Transverse colon (tissue), 4 donors: ENCODE results near the gene BUB3. TPM values are rescaled to one million over a fixed set of nuclear protein-coding genes. Genes with fewer than 3 reads are reported as not detected.
"Not testable (repeated sequence)": the region's sequence is repeated elsewhere in the genome, so short reads cannot be mapped to it uniquely, and the experiment has no call there.

Experiments used
- DNase-seq: peaks from one replicate; pipeline ENCODE4 v3.0.0-alpha.2; 2019
- H3K27ac ChIP-seq, 4 donors: fragments of 200-600 bp; sonication (generic); 2 replicates each; pipeline ENCODE4 v1.5.1; 2016 to 2018; ENCODE audit warnings: inconsistent platforms in 4 of 4
- H3K27me3 ChIP-seq: fragments of 200-600 bp; sonication (generic); 2 replicates; pipeline ENCODE4 v1.5.1; 2017; ENCODE audit warnings: inconsistent platforms
- H3K36me3 ChIP-seq, 4 donors: fragments of 200-600 bp; sonication (generic); 2 replicates each; pipeline ENCODE4 v1.5.1; 2017 to 2019; ENCODE audit warnings: inconsistent platforms in 4 of 4
- H3K4me1 ChIP-seq, 4 donors: fragments of 200-600 bp; sonication (generic); 2 replicates each; pipeline ENCODE4 v1.5.1; 2017 to 2020; ENCODE audit warnings: inconsistent platforms in 4 of 4
- H3K4me3 ChIP-seq, 4 donors: fragments of 200-600 bp; sonication (generic); 1 replicate in 1 of 4; 2 replicates in 3 of 4; pipeline versions ENCODE4 v1.5.1 to v1.6.1; 2017 to 2019; ENCODE audit warnings: inconsistent platforms in 4 of 4
- H3K9me3 ChIP-seq, 2 donors: fragments of 200-600 bp; sonication (generic); 2 replicates each; pipeline ENCODE4 v1.5.1; 2017 to 2019; ENCODE audit warnings: inconsistent platforms in 2 of 2
- CTCF ChIP-seq, 5 experiments: fragments of 200-600 bp in 3 of 5; fragments of 450-650 bp in 2 of 5; sonication (generic) in 3 of 5; IDR thresholded peaks; 1 replicate in 2 of 5; 2 replicates in 3 of 5; pipeline ENCODE4 v1.5.1; 2016 to 2017; ENCODE audit warnings: antibody characterized with exemption in 5 of 5, inconsistent platforms in 3 of 5, mild to moderate bottlenecking in 2 of 5, moderate library complexity in 1 of 5
- EP300 ChIP-seq: sonication (generic); formaldehyde crosslinking; IDR thresholded peaks from one replicate; pipeline ENCODE4 v1.6.1; 2017; ENCODE audit warnings: antibody characterized with exemption, low read depth
- POLR2A ChIP-seq: fragments of 450-650 bp; IDR thresholded peaks from one replicate; pipeline ENCODE4 v1.6.1; 2016; ENCODE audit warnings: antibody characterized with exemption, mild to moderate bottlenecking, moderate library complexity
- POLR2AphosphoS5 ChIP-seq, 3 donors: sonication (generic); formaldehyde crosslinking; IDR thresholded peaks; one replicate each; pipeline ENCODE4 v1.6.1; 2016; ENCODE audit warnings: antibody characterized with exemption in 3 of 3
- WGBS, 2 donors: methylation state at CpG; one replicate each; pipeline ENCODE4 v1.1.5; 2018; ENCODE audit warnings: low coverage in 1 of 2; 5-methylcytosine and 5-hydroxymethylcytosine counted together
- in situ Hi-C, 4 donors: fragments of 200-750 bp; cut with MboI; loops; one replicate each; pipeline versions ENCODE4 v1.15.0 to v1.15.1; 2017; ENCODE audit warnings: low sequenced_read_pairs in 3 of 4, low pct_ligation_motif_present in 1 of 4, low pct_unique_long_range_greater_than_20kb in 1 of 4
- intact Hi-C: fragments of 100-400 bp; cut with DNase I; formaldehyde crosslinking; loops from one replicate; pipeline ENCODE4 v1.15.1; 2023; ENCODE audit warnings: low total_unique reads
- total RNA-seq, 4 donors: library from RNA; depleted of rRNA; stranded (reverse); fragments of >200 nt; gene quantifications; one replicate each; pipeline ENCODE4 v1.1.0, GENCODE V29; 2016

Gene BUB3
- total RNA-seq, 4 donors from 2014 or later: 22.1 to 91.1 (median 54.9) TPM

GRCh38 chr10:123165445-123166072, 11.4 kb downstream of the BUB3 start:
- Histone ChIP-seq H3K27ac (no peak overlapping the region), H3K4me3 (no peak overlapping the region), H3K27me3 (no peaks in the 10 kb centered on the region), H3K9me3 (no peaks in the 10 kb centered on the region), H3K4me1 (no peaks in the 10 kb centered on the region), H3K36me3 (peaks cover 0 to 45% (median 16%) of the 10 kb centered on the region in 4 donors)
- intact Hi-C loops: no loop called here
- no peak for DNase-seq
- in situ Hi-C loops: no loop called here
- 57 to 82% methylated on average over 1 to 4 of the region's 4 CpGs for WGBS, 2 donors
- TF ChIP-seq EP300: no peak
- TF ChIP-seq POLR2A: no peak
- no peak for TF ChIP-seq CTCF (IDR thresholded peaks at IDR 0.05)
- TF ChIP-seq POLR2AphosphoS5 (IDR thresholded peaks at IDR 0.05): no peak

GRCh38 chr10:123166618-123167017, 12.4 kb downstream of the BUB3 start:
- no peak for TF ChIP-seq EP300
- intact Hi-C loops (no loop called here), in situ Hi-C loops (no loop called here)
- no peak for DNase-seq
- Histone ChIP-seq H3K4me3 (no peak overlapping the region), H3K27me3 (no peaks in the 10 kb centered on the region), H3K36me3 (peaks cover 0 to 34% (median 15%) of the 10 kb centered on the region in 4 donors), H3K27ac (no peak overlapping the region), H3K4me1 (no peaks in the 10 kb centered on the region), H3K9me3 (no peaks in the 10 kb centered on the region)
- 90 to 97% methylated on average over 2 of the region's 2 CpGs for WGBS, 2 donors

- Histone ChIP-seq H3K4me3 (no peak overlapping the region), H3K27me3 (no peaks in the 10 kb centered on the region), H3K36me3 (peaks cover 0 to 2% (median 0%) of the 10 kb centered on the region in 4 donors), H3K4me1 (no peaks in the 10 kb centered on the region), H3K9me3 (no peaks in the 10 kb centered on the region), H3K27ac (no peak overlapping the region)
- in situ Hi-C loops (no loop called here), intact Hi-C loops (no loop called here)
- DNase-seq: no peak
- WGBS, 2 donors: 98 to 100% methylated on average over 4 of the region's 4 CpGs
- TF ChIP-seq POLR2AphosphoS5 (IDR thresholded peaks at IDR 0.05): no peak
- no peak for TF ChIP-seq EP300
- TF ChIP-seq CTCF (IDR thresholded peaks at IDR 0.05): no peak
- TF ChIP-seq POLR2A: no peak
These were observed 16.8 kb downstream of the BUB3 start for GRCh38 chr10:123170961-123171360.

GRCh38 chr10:123171616-123172015, 17.4 kb downstream of the BUB3 start:
- in situ Hi-C loops, intact Hi-C loops, H3K4me1 ChIP-seq, DNase-seq, H3K27ac ChIP-seq, H3K36me3 ChIP-seq, H3K4me3 ChIP-seq, H3K27me3 ChIP-seq, H3K9me3 ChIP-seq: not testable (repeated sequence)
- 88 to 96% methylated on average over 5 to 10 of the region's 10 CpGs for WGBS, 2 donors

GRCh38 chr10:123175389-123176387, 21.5 kb downstream of the BUB3 start:
- 87 to 97% methylated on average over 3 to 9 of the region's 9 CpGs for WGBS, 2 donors
- TF ChIP-seq CTCF (IDR thresholded peaks at IDR 0.05) (no peak), POLR2A (no peak), POLR2AphosphoS5 (IDR thresholded peaks at IDR 0.05) (no peak), EP300 (no peak)
- intact Hi-C loops: no loop called here

GRCh38 chr10:123178390-123178789, 24.2 kb downstream of the BUB3 start:
- in situ Hi-C loops, intact Hi-C loops, H3K9me3 ChIP-seq, DNase-seq, H3K36me3 ChIP-seq, H3K27me3 ChIP-seq, H3K4me1 ChIP-seq, H3K27ac ChIP-seq, H3K4me3 ChIP-seq: not testable (repeated sequence)
- WGBS, 2 donors: 94 to 100% methylated on average over 2 to 4 of the region's 4 CpGs

More at GRCh38 chr10:123175389-123176387, 21.5 kb downstream of the BUB3 start:
- no peak overlapping the region for H3K4me3 ChIP-seq
- H3K36me3 ChIP-seq: peaks cover 0 to 4% (median under 1%) of the 10 kb centered on the region in 4 donors
- H3K27ac ChIP-seq: no peak overlapping the region
- no peaks in the 10 kb centered on the region for H3K9me3 ChIP-seq
- no peaks in the 10 kb centered on the region for H3K4me1 ChIP-seq
- H3K27me3 ChIP-seq: no peaks in the 10 kb centered on the region
- DNase-seq: no peak
- in situ Hi-C loops: no loop called here
